GM18508 (cell line): ENCODE results near the gene S100A14.

Experiments used
- ATAC-seq: cut with Tn5 transposase; IDR thresholded peaks from one replicate; pipeline ENCODE4 v1.9.1; 2021; ENCODE audit warnings: moderate number of reproducible peaks; ENCODE audit not compliant: insufficient read depth, unreplicated experiment

The S100A14 gene

GRCh38 chr1:153568367-153569099 is 47.6 kb downstream of the S100A14 start:
- ATAC-seq, result no peak

- no peak for ATAC-seq
Measured at GRCh38 chr1:153567621-153568366, 48.3 kb downstream of the S100A14 start.

- ATAC-seq, result no peak
Measured at GRCh38 chr1:153566414-153567371, 49.4 kb downstream of the S100A14 start.

GRCh38 chr1:153565529-153566374 is 50.4 kb downstream of the S100A14 start, which contains the start of gene S100A2:
Gene S100A2 (minus strand): TSS chr1:153565844. CDS start chr1:153563877, 1,967 bp downstream.
- ATAC-seq, result no peak
